Spleen (tissue), 11 donors: ENCODE measurements around the gene PAPPA. TPM values are rescaled to one million over a fixed set of nuclear protein-coding genes. Genes with fewer than 3 reads are reported as not detected.

Source experiments
- DNase-seq: peaks from one replicate; pipeline ENCODE4 v3.0.0-alpha.2; 2020
- H3K27ac ChIP-seq, 8 donors: fragments of 200-600 bp; sonication (generic) in 7 of 8; 1 replicate in 4 of 8; 2 replicates in 4 of 8; pipeline versions ENCODE4 v1.5.0 to v1.8.0; 2016 to 2021; ENCODE audit warnings: inconsistent platforms in 4 of 8, mild to moderate bottlenecking in 4 of 8, moderate library complexity in 1 of 8
- H3K27me3 ChIP-seq, 7 donors: fragments of 200-600 bp; sonication (generic) in 6 of 7; replicated peaks in 1 of 7; 1 replicate in 4 of 7; 2 replicates in 3 of 7; pipeline versions ENCODE4 v1.5.0 to v1.8.0; 2016 to 2021; ENCODE audit warnings: inconsistent platforms in 3 of 7, mild to moderate bottlenecking in 1 of 7
- H3K36me3 ChIP-seq, 6 donors: fragments of 200-600 bp; sonication (generic) in 5 of 6; 1 replicate in 4 of 6; 2 replicates in 2 of 6; pipeline versions ENCODE4 v1.5.0 to v1.8.0; 2016 to 2021; ENCODE audit warnings: inconsistent platforms in 2 of 6
- H3K4me1 ChIP-seq, 6 donors: fragments of 200-600 bp; sonication (generic) in 5 of 6; 1 replicate in 3 of 6; 2 replicates in 3 of 6; pipeline versions ENCODE4 v1.5.0 to v1.8.0; 2016 to 2021; ENCODE audit warnings: inconsistent platforms in 3 of 6
- H3K4me3 ChIP-seq, 8 donors: fragments of 200-600 bp; sonication (generic) in 7 of 8; 1 replicate in 4 of 8; 2 replicates in 4 of 8; pipeline versions ENCODE4 v1.5.0 to v1.8.0; 2016 to 2021; ENCODE audit warnings: inconsistent platforms in 4 of 8, mild to moderate bottlenecking in 4 of 8, moderate library complexity in 2 of 8
- H3K9me3 ChIP-seq, 8 donors: fragments of 200-600 bp; sonication (generic) in 7 of 8; 1 replicate in 4 of 8; 2 replicates in 4 of 8; pipeline versions ENCODE4 v1.5.0 to v1.8.0; 2016 to 2021; ENCODE audit warnings: inconsistent platforms in 4 of 8
- POLR2A ChIP-seq, 3 donors: fragments of 450-650 bp; IDR thresholded peaks; one replicate each; pipeline ENCODE4 v1.5.1; 2017; ENCODE audit warnings: antibody characterized with exemption in 3 of 3, mild to moderate bottlenecking in 1 of 3
- POLR2AphosphoS5 ChIP-seq, 3 donors: sonication (generic); formaldehyde crosslinking; IDR thresholded peaks; one replicate each; pipeline ENCODE4 v1.5.1; 2017; ENCODE audit warnings: antibody characterized with exemption in 3 of 3
- WGBS, 5 donors: extraction: QIAGEN DNeasy Blood & Tissue Kit in 3 of 5; methylation state at CpG; one replicate each; pipeline versions ENCODE4 v1.1.5 to v1.1.7; 2013 to 2018; 5-methylcytosine and 5-hydroxymethylcytosine counted together
- intact Hi-C: fragments of 100-400 bp; cut with DNase I; formaldehyde crosslinking; loops from one replicate; pipeline ENCODE4 v1.15.0; 2023; ENCODE audit warnings: low total_unique reads
- polyA plus RNA-seq, 3 donors: library from polyadenylated mRNA; stranded (reverse); fragments of 200-250 nt; gene quantifications; one replicate each; pipeline ENCODE4 v1.2.1, GENCODE V29; 2013
- total RNA-seq, 7 donors: library from RNA; depleted of rRNA in 3 of 7; stranded (reverse); fragments of >200 nt in 3 of 7; fragmentation: NEBNext Ultra II Directional in 4 of 7; extraction: Animal tissue kit (Norgen Biotek cat#: 25700) in 4 of 7; gene quantifications; one replicate each; pipeline versions ENCODE4 v1.1.0 to v1.2.1, GENCODE V29; 2016 to 2021
- TF ChIP-seq, protein P1 (sequence below), 11 experiments: fragments of 200-600 bp in 7 of 11; fragments of 450-650 bp in 4 of 11; sonication (generic) in 4 of 11; IDR thresholded peaks in 8 of 11; conservative IDR thresholded peaks in 3 of 11; 1 replicate in 7 of 11; 2 replicates in 4 of 11; pipeline versions ENCODE4 v1.4.0 to v1.8.0; 2016 to 2021; ENCODE audit warnings: antibody characterized with exemption in 11 of 11, inconsistent platforms in 4 of 11, mild to moderate bottlenecking in 1 of 11
- donor health status: healthy with polysubstance abuse.
- donor health status: DM: no; HTN: no; CAD: no; lungs with moderate emphysema.
- donor health status: DM: no; HTN: no; CAD: no.
- donor health status: Bipolar disorder and iron deficiency.
- donor health status: healthy.
- donor health status: DM: no; HTN: no; CAD: no.
- donor health status: DM: yes; HTN: yes; CAD: no.

Gene PAPPA
- total and polyA plus RNA-seq, 10 donors = 0.13 to 1.4 (median 0.45) TPM

DNA sequence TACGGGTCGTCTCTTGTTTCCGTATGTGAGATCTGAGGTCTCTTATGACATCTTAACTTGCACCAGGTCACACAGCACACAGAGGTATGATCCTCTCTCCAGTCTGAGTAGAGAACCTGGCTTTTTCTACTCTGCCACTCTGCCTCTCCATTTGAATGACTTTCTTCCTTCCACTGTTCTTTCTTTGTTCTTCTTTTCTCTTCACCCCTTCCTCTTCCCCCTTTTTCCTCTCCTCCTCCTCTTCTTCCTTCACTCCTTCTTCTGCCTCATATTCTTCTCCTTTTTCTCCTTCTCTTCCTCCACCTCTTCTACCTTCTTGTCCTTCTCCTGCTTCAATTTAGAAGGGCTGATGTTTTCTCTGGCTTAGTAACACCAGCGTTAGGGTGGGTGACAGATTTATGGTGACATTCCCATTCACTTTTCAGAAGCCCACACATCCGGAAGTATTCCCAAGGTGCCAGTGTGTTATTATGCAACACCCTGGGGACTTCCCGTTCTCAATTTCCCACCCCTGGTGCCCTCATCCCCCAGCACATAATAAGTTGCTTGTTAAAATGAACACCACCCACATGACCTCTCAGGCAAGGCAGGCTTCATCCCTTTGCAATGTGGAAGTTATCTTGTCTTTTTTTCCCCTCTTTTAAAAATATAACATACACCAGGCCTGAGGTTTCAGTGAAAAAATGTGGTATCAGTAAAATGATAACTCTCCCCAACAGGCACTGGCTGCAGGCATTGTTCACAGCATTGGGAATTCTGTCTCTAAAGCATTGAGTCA, 122.0 kb downstream of the PAPPA start:
- intact Hi-C loops = no loop called here
- no peaks in the 10 kb centered on the region for H3K4me1 ChIP-seq
- H3K27ac ChIP-seq = no peak overlapping the region
- no peak overlapping the region for H3K4me3 ChIP-seq
- 45 to 58% (median 51%) methylated on average over 6 of the region's 6 CpGs for WGBS, 5 donors
- H3K27me3 ChIP-seq = peaks cover 0 to 21% (median 0%) of the 10 kb centered on the region in 7 donors
- TF ChIP-seq, protein P1, sequence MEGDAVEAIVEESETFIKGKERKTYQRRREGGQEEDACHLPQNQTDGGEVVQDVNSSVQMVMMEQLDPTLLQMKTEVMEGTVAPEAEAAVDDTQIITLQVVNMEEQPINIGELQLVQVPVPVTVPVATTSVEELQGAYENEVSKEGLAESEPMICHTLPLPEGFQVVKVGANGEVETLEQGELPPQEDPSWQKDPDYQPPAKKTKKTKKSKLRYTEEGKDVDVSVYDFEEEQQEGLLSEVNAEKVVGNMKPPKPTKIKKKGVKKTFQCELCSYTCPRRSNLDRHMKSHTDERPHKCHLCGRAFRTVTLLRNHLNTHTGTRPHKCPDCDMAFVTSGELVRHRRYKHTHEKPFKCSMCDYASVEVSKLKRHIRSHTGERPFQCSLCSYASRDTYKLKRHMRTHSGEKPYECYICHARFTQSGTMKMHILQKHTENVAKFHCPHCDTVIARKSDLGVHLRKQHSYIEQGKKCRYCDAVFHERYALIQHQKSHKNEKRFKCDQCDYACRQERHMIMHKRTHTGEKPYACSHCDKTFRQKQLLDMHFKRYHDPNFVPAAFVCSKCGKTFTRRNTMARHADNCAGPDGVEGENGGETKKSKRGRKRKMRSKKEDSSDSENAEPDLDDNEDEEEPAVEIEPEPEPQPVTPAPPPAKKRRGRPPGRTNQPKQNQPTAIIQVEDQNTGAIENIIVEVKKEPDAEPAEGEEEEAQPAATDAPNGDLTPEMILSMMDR (IDR thresholded peaks at IDR 0.05 in 8 of 11, conservative IDR thresholded peaks at IDR 0.05 in 3 of 11) = no peak
- TF ChIP-seq POLR2A (IDR thresholded peaks at IDR 0.05) = no peak
- no peak for TF ChIP-seq POLR2AphosphoS5 (IDR thresholded peaks at IDR 0.05)
- no peaks in the 10 kb centered on the region for H3K36me3 ChIP-seq
- no peak for DNase-seq
- H3K9me3 ChIP-seq = no peaks in the 10 kb centered on the region

DNA sequence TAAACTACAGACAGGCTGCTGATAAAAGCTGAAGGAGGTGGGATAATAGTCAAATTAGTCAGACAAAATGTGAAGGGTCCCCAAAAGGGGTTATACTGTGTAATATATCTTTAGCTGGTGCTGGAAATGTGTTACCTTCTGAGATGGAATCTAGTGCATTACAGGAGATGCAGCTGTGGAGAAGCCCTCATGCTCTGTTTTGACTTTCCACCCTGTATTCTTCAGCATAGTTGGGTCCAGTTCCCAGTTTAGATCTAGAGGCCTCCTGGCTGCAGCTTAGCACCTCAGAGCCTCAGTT, 122.6 kb downstream of the PAPPA start:
- no peak for DNase-seq
- TF ChIP-seq POLR2AphosphoS5 (IDR thresholded peaks at IDR 0.05) (no peak), POLR2A (IDR thresholded peaks at IDR 0.05) (no peak)
- TF ChIP-seq, protein P1 (IDR thresholded peaks at IDR 0.05 in 8 of 11, conservative IDR thresholded peaks at IDR 0.05 in 3 of 11) = no peak

DNA sequence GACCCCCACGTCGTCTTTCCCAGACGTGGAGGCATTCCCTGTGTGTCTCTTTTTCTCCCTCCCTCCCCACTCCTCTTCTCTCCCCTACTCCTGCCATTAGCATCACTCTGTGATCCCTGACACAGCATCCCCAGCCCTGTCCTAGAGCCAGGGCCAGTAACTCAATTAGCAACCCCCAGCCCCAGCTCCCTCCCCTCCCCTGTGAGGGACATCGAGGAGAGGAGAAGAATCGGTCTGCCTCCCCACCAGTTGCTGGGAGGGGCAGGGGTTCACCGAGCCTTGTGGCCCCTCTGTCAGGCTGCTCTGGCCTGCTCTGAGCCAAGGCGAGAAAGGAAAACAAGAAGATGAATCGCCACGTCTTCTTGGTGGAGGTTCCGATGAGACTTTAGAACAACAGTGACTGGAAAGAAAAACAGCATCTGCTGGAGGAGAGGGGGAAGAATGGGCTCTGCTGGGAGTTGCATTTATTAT, 123.1 kb downstream of the PAPPA start:
- Histone ChIP-seq H3K9me3 (no peaks in the 10 kb centered on the region), H3K4me1 (no peaks in the 10 kb centered on the region), H3K36me3 (no peaks in the 10 kb centered on the region), H3K27me3 (peaks cover 0 to 17% (median 0%) of the 10 kb centered on the region in 7 donors), H3K4me3 (no peak overlapping the region), H3K27ac (no peak overlapping the region)
- TF ChIP-seq POLR2A (IDR thresholded peaks at IDR 0.05) = no peak
- 34 to 52% (median 45%) methylated on average over 10 of the region's 10 CpGs for WGBS, 5 donors
- no peak for DNase-seq
- intact Hi-C loops = no loop called here

More for the DNA sequence above, 122.6 kb downstream of the PAPPA start:
- intact Hi-C loops = no loop called here
- Histone ChIP-seq H3K4me3 (no peak overlapping the region), H3K27me3 (peaks cover 0 to 18% (median 0%) of the 10 kb centered on the region in 7 donors), H3K27ac (no peak overlapping the region), H3K4me1 (no peaks in the 10 kb centered on the region), H3K36me3 (no peaks in the 10 kb centered on the region), H3K9me3 (no peaks in the 10 kb centered on the region)

DNA sequence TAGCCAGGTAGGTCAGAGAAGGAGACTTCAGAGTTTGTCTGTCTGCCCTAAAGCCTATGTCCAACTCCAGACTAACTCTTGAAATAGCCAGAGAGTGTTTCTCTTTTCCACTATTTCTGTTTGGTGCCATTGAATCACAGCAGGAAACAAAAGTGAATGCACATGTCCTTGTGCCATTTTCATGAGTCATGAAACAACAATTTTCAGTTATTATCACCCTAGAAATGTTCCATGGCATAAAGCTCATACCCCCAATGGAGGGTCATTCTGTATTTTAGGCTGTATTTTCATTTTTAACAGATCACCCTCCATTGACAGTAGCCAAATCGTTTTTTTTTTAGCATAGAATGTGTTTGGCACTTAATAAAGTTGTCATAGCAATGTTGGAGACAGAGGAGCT, 124.7 kb downstream of the PAPPA start:
- H3K36me3 ChIP-seq = no peaks in the 10 kb centered on the region
- TF ChIP-seq, protein P1 (IDR thresholded peaks at IDR 0.05 in 8 of 11, conservative IDR thresholded peaks at IDR 0.05 in 3 of 11) = no peak
- no peak for TF ChIP-seq POLR2AphosphoS5 (IDR thresholded peaks at IDR 0.05)
- TF ChIP-seq POLR2A (IDR thresholded peaks at IDR 0.05) = no peak
- no peak overlapping the region for H3K27ac ChIP-seq
- no peaks in the 10 kb centered on the region for H3K9me3 ChIP-seq
- H3K4me1 ChIP-seq = no peaks in the 10 kb centered on the region
- H3K4me3 ChIP-seq = no peak overlapping the region
- intact Hi-C loops = no loop called here
- peaks cover 0 to 11% (median 0%) of the 10 kb centered on the region in 7 donors for H3K27me3 ChIP-seq
- no peak for DNase-seq
- WGBS, 5 donors = 38 to 56% (median 43%) methylated on average over 1 of the region's 1 CpG
